CD4-positive, alpha-beta T cell (primary cell): ENCODE results near the gene SZT2. TPM values are rescaled to one million over a fixed set of nuclear protein-coding genes. Genes with fewer than 3 reads are reported as not detected.

Experiments
- microRNA-seq: library from miRNA; unstranded; fragments of <30 nt; microRNA quantifications from one replicate; pipeline ENCODE4 v1.2.0, GENCODE V29; 2021; ENCODE audit warnings: borderline microRNAs expressed, borderline replicate concordance
- total RNA-seq, 174 experiments: library from RNA in 2 of 174; stranded (reverse) in 2 of 174; gene quantifications; one replicate each; pipeline ENCODE4 v1.2.3 and lab custom pipeline; 2021 to 2026

SZT2 gene
- total RNA-seq, 2 experiments from 2014 or later: 69.7 to 72.5 TPM

Small RNA genes lying within 50 kb of the gene (microRNA-seq; reads per million reads assigned to microRNA genes)
- gene MIR6734 (2.0 reads per million, percentile 5 among the genes with 10 or more reads in this experiment), gene MIR6735 (not detected)

Other genes with a start within 250 kb of the SZT2 start
- gene EBNA1BP2, start 217.6 kb upstream of the SZT2 start, total RNA-seq: 10 to 100 TPM; 14.8 to 15.1 TPM
- gene CFAP57, start 217.6 kb upstream of the SZT2 start, total RNA-seq: not detected
- not detected for gene TMEM125, start 119.9 kb upstream of the SZT2 start, total RNA-seq
- gene C1orf210, start 104.3 kb upstream of the SZT2 start, total RNA-seq: not detected
- gene TIE1, start 88.9 kb upstream of the SZT2 start, total RNA-seq: not detected
- gene MPL, start 52.1 kb upstream of the SZT2 start, total RNA-seq: not detected
- gene CDC20, start 30.9 kb upstream of the SZT2 start, total RNA-seq: 1 to 10 TPM; 1.1 to 1.8 TPM
- gene ELOVL1, start 21.9 kb upstream of the SZT2 start, total RNA-seq: 10 to 100 TPM; 28.7 to 31.2 TPM
- gene MED8, start 99 bp upstream of the SZT2 start, total RNA-seq: 10 to 100 TPM; 14.8 to 17.6 TPM
- gene HYI, start 64.0 kb downstream of the SZT2 start, total RNA-seq: 10 to 100 TPM; 26.1 to 31.6 TPM
- under 1 TPM; 0.14 TPM for gene PTPRF, start 141.0 kb downstream of the SZT2 start, total RNA-seq